ENCODE results near the gene OTOP1. TPM values are rescaled to one million over a fixed set of nuclear protein-coding genes. Genes with fewer than 3 reads are reported as not detected.
A peak's percentile ranks its signal among the peaks of the same experiment; 100 is the strongest.
"Not testable (repeated sequence)": the region's sequence is repeated elsewhere in the genome, so short reads cannot be mapped to it uniquely, and the experiment has no call there.

OTOP1 gene
- total RNA-seq, 1 donor from 2014 or later = not detected

DNA sequence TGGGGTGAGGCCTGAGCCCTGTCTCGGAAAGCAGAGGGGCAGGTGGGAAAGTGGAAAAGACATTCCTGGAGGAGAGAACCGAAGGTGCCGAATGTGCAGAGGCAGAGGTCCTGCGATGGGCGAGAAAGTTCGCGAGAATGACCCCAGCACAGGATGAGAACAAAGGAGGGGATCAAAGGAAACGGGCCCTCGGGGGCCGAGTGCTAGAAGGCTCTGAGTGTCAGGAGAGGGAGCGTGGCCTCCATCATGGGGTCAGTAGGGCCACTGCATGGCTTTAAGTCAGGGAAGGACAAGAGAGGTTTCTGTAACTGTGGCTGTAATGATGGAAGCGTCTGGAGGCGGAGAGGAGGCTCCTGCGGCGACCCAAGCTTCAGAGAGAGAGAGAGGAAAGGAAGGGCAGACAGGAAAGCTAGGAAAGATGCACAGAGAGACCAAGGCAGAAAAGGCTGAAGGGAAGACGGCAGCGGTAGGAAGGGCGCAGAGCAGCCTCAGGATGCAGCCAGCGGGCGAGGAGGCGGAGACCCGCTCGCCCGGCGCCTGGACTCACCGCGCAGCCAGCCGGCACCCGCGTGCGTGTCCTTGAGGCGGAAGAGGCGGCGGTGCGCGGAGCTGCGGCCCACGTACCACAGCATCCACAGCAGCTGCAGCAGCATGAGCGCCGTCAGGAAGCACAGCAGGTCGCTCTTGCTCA is 669 bp downstream of the OTOP1 start:
- no peaks in the 10 kb centered on the region for H3K4me1 ChIP-seq
- H2AFZ ChIP-seq (replicated peaks) = peak overlapping the region; percentile 68
- no peaks in the 10 kb centered on the region for H3K79me2 ChIP-seq (ENCODE audit: low read depth)
- no peaks in the 10 kb centered on the region for H3F3A ChIP-seq (ENCODE audit: low read depth)
- Mint-ChIP-seq H3K27me3 (ENCODE audit: insufficient read depth, low read depth) (peaks cover 57% of the 10 kb centered on the region), H3K36me3 (no peaks in the 10 kb centered on the region), H3K9me3 (peaks cover 10% of the 10 kb centered on the region), H3K27ac (no peak overlapping the region), H3K4me1 (peaks cover 13% of the 10 kb centered on the region), H3K4me3 (peak overlapping the region; percentile 62)
- H3K27ac ChIP-seq = no peak overlapping the region
- no peaks in the 10 kb centered on the region for H3K36me3 ChIP-seq
- H3K9ac ChIP-seq = no peak overlapping the region
- peak; percentile 26 for DNase-seq (ENCODE audit: low spot score)
- H3K27me3 ChIP-seq = peaks cover 98% of the 10 kb centered on the region
- H3K9me3 ChIP-seq (ENCODE audit: low read depth) = no peaks in the 10 kb centered on the region
- H3K4me2 ChIP-seq = peak overlapping the region; percentile 57
- TF ChIP-seq, protein P1, sequence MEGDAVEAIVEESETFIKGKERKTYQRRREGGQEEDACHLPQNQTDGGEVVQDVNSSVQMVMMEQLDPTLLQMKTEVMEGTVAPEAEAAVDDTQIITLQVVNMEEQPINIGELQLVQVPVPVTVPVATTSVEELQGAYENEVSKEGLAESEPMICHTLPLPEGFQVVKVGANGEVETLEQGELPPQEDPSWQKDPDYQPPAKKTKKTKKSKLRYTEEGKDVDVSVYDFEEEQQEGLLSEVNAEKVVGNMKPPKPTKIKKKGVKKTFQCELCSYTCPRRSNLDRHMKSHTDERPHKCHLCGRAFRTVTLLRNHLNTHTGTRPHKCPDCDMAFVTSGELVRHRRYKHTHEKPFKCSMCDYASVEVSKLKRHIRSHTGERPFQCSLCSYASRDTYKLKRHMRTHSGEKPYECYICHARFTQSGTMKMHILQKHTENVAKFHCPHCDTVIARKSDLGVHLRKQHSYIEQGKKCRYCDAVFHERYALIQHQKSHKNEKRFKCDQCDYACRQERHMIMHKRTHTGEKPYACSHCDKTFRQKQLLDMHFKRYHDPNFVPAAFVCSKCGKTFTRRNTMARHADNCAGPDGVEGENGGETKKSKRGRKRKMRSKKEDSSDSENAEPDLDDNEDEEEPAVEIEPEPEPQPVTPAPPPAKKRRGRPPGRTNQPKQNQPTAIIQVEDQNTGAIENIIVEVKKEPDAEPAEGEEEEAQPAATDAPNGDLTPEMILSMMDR (IDR thresholded peaks at IDR 0.05) = no peak
- TF ChIP-seq EZH2 (IDR thresholded peaks at IDR 0.05) (no peak), EZH2phosphoT487 (IDR thresholded peaks at IDR 0.05) (no peak)
- H4K20me1 ChIP-seq (ENCODE audit: low read depth) = no peaks in the 10 kb centered on the region
- peak overlapping the region; percentile 21 for H3K4me3 ChIP-seq

DNA sequence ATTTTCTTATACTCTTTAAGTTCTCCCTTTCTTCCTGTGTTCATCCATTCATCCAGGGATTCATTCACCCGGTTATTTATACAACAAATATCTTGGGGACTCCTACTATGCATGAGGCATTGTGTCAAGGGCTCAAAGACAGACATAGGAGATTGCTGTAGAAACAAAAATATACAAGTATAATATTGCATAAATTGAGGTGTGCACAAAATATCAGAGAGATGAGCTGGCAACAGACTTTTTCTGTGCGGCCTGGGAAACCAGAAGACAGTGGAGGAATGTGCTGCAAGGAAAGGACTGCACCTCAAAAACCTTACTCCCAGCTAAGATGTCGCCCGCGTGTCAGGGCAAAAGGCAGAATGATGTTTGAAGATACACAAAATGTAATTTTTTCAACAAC is 9.6 kb downstream of the OTOP1 start:
- no peaks in the 10 kb centered on the region for H3K36me3 Mint-ChIP-seq
- Histone ChIP-seq H3K9me3 (ENCODE audit: low read depth) (no peaks in the 10 kb centered on the region), H3K4me1 (no peaks in the 10 kb centered on the region), H3K4me3 (no peak overlapping the region), H3F3A (ENCODE audit: low read depth) (no peaks in the 10 kb centered on the region), H2AFZ (replicated peaks) (no peak overlapping the region), H3K9ac (no peak overlapping the region), H4K20me1 (ENCODE audit: low read depth) (no peaks in the 10 kb centered on the region), H3K79me2 (ENCODE audit: low read depth) (no peaks in the 10 kb centered on the region), H3K27me3 (peaks cover 21% of the 10 kb centered on the region), H3K27ac (no peak overlapping the region), H3K4me2 (no peak overlapping the region), H3K36me3 (no peaks in the 10 kb centered on the region)
- H3K9me3 Mint-ChIP-seq = no peaks in the 10 kb centered on the region
- no peak for DNase-seq (ENCODE audit: low spot score)
- TF ChIP-seq EZH2 (IDR thresholded peaks at IDR 0.05) (no peak), EZH2phosphoT487 (IDR thresholded peaks at IDR 0.05) (no peak)
- TF ChIP-seq, protein P1 (IDR thresholded peaks at IDR 0.05) = no peak
- no peaks in the 10 kb centered on the region for H3K4me1 Mint-ChIP-seq
- peaks cover 5% of the 10 kb centered on the region for H3K27me3 Mint-ChIP-seq (ENCODE audit: insufficient read depth, low read depth)
- H3K4me3 Mint-ChIP-seq = no peak overlapping the region
- H3K27ac Mint-ChIP-seq = no peak overlapping the region

DNA sequence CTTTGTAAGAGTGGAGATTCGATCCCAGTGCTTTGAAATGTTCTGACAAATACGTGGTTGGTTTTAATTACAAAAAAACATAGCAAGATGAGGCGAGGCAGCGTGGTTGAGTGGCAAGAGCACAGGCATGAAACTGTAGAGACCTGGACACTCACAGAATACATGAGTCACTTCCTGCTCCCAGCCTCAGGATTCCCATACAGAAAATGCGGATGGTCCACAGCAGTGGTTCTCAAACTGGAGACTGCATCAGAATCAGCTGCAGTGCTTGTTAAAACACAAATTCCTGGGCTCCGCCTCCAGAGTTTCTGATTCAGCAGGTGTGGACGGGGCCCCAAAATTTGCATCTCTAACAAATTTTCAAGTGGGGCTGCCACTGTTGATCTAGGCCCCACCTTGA is 10.1 kb downstream of the OTOP1 start:
- Histone ChIP-seq H2AFZ (replicated peaks) (no peak overlapping the region), H3K4me1 (no peaks in the 10 kb centered on the region), H3K79me2 (ENCODE audit: low read depth) (no peaks in the 10 kb centered on the region), H4K20me1 (ENCODE audit: low read depth) (no peaks in the 10 kb centered on the region), H3F3A (ENCODE audit: low read depth) (no peaks in the 10 kb centered on the region), H3K9me3 (ENCODE audit: low read depth) (no peaks in the 10 kb centered on the region), H3K4me3 (no peak overlapping the region), H3K9ac (no peak overlapping the region), H3K36me3 (no peaks in the 10 kb centered on the region), H3K4me2 (no peak overlapping the region), H3K27me3 (peaks cover 16% of the 10 kb centered on the region), H3K27ac (no peak overlapping the region)
- no peaks in the 10 kb centered on the region for H3K9me3 Mint-ChIP-seq
- H3K36me3 Mint-ChIP-seq = no peaks in the 10 kb centered on the region
- peaks cover 3% of the 10 kb centered on the region for H3K27me3 Mint-ChIP-seq (ENCODE audit: insufficient read depth, low read depth)
- no peak overlapping the region for H3K4me3 Mint-ChIP-seq
- no peak overlapping the region for H3K27ac Mint-ChIP-seq
- no peaks in the 10 kb centered on the region for H3K4me1 Mint-ChIP-seq
- no peak for DNase-seq (ENCODE audit: low spot score)
- TF ChIP-seq, protein P1 (IDR thresholded peaks at IDR 0.05) = no peak
- TF ChIP-seq EZH2 (IDR thresholded peaks at IDR 0.05) = no peak
- TF ChIP-seq EZH2phosphoT487 (IDR thresholded peaks at IDR 0.05) = no peak

DNA sequence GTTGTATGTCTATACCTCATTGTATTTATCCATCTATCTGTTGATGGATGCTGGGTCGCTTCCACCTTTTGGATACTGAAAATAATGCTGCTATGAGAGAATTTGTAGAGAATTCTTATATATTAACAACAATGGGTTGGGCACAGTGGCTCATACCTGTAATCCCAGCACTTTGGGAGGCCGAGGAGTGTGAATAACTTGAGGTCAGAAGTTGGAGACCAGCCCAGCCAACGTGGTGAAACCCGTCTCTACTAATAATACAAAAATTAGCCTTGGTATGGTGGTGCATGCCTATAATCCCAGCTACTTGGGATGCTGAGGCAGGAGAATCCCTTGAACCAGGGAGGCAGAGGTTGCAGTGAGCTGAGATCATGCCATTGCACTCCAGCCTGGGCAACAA is 13.1 kb downstream of the OTOP1 start:
- H3F3A ChIP-seq (ENCODE audit: low read depth); H3K36me3 Mint-ChIP-seq; H3K27me3 ChIP-seq; DNase-seq (ENCODE audit: low spot score); H3K4me3 ChIP-seq; H3K36me3 ChIP-seq; H3K27ac Mint-ChIP-seq; H3K9me3 ChIP-seq (ENCODE audit: low read depth); H3K9me3 Mint-ChIP-seq; H3K9ac ChIP-seq; H3K4me2 ChIP-seq; H3K27ac ChIP-seq; H3K79me2 ChIP-seq (ENCODE audit: low read depth); H3K4me3 Mint-ChIP-seq; H3K4me1 Mint-ChIP-seq; H3K4me1 ChIP-seq; H2AFZ ChIP-seq (replicated peaks); H3K27me3 Mint-ChIP-seq (ENCODE audit: insufficient read depth, low read depth); H4K20me1 ChIP-seq (ENCODE audit: low read depth): not testable (repeated sequence)
